Ramos (cell line): ENCODE results near the gene SEC22C.

ENCODE experiments used
- in situ Hi-C: fragments of 300-500 bp; cut with MboI; formaldehyde crosslinking; loops from one replicate; pipeline ENCODE4 v1.14.3; 2022; ENCODE audit warnings: low sequenced_read_pairs; ENCODE audit not compliant: unreplicated experiment

SEC22C gene

DNA sequence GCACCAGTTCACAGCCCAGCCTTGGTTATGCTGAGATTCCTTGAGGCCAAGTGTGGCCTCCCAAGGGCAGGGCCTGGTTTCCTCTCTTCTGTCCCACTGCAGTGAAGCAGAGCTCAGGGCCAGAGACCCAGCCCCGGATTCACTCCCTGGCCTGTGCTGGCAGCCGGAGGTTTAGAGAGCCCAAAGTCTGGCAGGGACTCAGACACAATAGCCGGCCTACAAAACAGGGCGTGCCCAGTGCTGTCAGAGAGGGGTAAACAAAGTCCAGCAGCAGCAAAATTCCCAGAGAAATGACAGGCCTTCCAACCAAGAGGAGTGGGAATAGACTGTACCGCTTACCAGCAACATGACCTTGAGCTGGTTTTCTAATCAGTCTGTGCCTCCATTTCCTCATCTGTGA is 65.3 kb downstream of the SEC22C start:
- in situ Hi-C loops, result no loop called here

DNA sequence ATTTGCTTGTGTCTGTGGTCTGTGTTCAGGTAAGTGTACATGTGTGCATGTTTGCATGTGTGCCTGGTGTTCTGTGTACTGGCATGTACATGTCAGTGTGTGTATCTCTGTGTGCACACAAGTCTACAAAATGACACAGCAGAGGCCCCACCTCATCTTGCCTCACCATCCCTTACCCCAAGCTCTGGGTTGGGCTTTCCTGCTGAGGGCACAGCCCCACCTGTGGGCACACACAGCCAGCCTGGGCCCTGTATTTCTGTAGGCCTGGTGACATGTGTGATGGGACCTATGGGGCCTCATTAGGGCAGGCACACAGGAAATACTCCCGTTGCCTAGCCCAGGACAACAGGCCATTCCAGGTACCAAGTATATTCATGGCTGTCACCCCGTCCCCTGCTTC is 65.8 kb downstream of the SEC22C start:
- in situ Hi-C loops, result no loop called here

DNA sequence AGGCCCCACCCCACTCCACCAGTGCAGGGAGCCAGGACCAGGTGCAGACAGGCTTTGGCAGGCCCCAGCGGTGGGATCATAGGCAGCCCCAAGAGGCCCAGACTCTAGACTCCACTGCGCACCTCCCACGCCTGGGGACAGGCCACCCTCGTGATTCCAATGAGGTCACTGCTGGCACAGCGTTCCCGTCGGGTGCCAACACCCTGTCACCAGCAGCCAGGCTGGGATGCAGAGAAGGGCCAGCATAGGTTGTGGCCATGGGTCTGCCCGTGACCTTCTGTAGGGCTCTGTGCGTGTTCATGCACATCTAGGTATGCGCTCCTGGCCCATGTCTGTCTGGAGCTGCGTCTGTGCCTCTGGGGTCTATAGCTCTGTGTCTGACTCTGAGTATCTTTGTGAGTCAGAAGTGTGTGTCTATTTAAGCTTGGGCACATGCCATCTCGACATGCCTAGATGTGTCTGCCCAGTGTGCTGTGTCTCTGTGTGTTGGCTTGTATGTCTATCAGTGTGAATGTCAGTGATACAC is 66.3 kb downstream of the SEC22C start:
- in situ Hi-C loops, result no loop called here

DNA sequence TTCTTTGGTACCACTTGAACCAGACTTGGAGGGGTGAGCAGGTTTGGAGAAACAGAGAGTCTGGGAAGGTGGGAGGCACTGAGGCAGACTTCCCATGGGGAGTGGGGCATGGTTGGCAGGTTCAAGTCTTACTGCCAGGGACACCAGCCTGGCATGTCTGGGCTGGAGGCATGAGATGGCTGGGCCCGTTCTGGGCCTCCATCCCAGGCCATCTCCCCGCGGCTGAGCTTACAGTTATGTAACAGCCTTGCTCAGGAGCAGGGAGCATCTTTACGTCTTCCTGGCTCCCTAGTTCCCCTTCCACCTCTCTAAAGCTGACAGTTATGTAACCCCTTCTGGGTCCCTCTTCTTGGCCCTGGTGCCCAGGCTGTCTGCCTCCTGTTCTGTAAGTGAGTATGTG is 66.9 kb downstream of the SEC22C start:
- in situ Hi-C loops, result no loop called here

DNA sequence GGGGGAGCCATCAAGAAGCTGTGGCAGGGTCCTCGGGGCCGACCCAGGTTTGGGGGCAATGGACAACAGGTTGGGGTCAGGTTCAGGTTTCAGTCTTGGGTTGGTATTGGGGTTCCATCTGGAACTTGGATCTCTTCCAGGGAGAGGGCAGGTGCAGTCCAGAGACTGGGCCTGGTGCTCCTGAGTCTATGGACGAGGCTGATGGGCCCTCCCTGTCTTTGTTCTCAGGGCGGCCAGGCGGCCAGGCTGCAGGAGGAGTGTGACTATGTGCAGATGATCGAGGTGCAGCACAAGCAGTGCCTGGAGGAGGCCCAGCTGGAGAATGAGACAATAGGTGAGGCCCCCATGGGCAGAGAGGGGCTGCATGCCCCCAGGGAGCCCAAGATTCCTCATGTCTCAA is 68.2 kb downstream of the SEC22C start:
- in situ Hi-C loops, result no loop called here

DNA sequence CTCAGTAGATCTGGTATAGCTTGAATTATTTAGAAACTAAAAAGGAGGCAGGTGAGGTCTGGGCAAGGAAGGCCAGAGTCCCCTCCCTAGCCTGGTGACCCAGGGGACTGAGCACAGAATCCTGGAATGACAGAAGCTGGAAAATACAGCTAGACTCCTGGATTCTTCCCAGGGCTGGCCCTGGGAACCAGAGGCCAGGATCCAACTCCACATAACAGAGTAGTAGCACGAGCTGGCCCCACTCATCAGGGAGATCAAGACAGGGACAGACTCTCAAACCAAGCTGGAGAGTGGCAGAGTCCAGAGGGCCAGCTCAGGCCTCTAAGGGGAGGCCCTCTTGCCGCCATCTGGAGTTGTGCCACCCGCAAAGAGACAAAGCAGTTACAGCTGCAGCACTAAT is 68.6 kb downstream of the SEC22C start:
- in situ Hi-C loops, result no loop called here

DNA sequence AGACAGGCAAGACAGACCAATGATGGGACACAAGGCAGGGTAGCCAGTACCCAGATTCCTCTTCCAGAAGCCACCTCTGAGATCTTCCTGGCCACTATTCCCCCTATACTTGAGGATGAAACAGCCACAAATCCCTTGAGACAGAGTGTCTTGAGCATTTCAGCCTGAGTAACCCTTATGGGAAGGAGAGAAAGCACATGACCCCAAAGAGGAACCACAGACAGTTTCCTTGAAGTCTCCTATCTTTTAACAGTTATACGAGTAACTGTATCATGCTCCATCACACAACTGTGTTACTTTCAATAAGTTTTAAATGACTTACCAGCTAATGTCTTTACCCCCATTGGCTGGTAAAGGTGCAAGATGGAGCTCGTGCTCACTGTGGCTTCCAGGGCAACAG is 70.0 kb downstream of the SEC22C start:
- in situ Hi-C loops, result no loop called here

DNA sequence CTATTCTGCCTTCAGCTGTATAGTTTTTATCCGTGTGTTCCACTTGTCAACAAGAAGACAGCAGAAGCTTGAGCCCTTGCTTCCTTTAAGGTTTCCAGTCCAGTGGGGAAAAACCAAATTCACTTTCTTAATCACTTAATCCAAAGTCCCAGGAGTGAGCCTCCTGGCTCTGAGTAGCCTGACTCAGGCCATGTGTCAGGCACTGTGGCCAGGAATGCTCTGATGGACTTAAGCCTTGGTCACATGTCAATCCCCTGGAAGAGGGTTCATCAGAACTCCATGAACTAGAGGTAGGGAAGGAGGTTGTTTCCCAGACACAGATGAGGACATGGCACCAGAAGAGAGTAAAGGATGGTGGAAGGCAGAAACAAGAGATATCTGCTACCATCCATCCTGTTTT is 70.6 kb downstream of the SEC22C start:
- in situ Hi-C loops, result no loop called here

DNA sequence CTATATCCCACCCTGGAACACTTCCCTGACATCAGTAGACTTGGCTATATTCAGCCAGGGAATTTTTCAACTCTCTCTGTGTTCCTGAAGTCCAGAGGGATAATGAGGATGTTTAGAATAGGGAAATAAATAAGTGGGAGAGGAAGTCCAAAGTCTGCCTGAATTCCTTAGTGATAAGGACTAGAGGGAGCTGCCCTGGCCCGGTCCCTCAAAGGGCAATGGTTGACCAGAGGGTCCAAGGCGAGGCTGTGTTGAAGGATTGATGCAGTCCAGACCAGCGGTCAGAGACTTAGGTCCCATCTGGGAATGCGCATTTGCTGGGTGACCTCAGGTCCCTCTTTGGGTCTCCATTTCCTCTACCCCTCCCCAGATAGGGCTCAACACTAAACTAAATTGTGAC is 71.4 kb downstream of the SEC22C start:
- in situ Hi-C loops, result no loop called here

DNA sequence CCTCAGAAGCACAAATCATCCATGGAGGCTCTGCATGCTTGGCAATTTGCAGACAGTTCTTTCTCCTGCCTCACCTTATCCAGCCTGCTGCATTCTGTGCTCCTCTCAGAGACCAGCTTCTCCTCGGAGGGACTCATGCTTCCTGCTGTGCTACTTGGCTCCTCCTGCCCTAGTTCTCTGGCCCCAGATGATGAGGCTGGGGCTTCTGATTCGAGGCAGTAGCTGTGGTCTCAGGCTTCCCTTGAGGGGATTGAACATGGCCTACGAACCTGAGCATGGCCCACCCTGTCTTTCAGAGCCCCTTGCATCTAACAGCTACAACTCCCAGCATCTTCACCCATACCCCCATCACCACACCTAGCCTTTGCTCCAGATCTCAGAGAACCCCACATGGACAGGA is 72.7 kb downstream of the SEC22C start:
- in situ Hi-C loops, result no loop called here

DNA sequence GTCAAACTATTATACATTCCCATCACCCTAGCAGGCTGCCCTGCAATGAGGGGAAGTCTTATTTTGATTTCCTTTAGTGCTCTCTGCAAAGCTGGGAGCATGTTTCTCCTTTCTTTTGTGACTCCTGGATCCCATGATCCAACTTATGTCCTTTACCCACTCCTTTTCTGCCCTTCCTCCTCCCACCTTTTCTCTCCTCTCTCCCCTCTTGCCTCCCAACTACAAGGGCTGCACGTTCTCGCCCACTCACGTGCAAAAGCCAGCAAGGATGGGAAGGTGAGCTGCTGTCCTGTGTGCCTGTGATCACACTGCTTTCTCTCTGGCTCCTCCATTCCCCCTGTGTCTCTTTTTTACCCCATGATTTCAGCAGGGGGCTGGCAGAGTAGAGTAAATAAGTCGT is 73.2 kb downstream of the SEC22C start:
- in situ Hi-C loops, result no loop called here

DNA sequence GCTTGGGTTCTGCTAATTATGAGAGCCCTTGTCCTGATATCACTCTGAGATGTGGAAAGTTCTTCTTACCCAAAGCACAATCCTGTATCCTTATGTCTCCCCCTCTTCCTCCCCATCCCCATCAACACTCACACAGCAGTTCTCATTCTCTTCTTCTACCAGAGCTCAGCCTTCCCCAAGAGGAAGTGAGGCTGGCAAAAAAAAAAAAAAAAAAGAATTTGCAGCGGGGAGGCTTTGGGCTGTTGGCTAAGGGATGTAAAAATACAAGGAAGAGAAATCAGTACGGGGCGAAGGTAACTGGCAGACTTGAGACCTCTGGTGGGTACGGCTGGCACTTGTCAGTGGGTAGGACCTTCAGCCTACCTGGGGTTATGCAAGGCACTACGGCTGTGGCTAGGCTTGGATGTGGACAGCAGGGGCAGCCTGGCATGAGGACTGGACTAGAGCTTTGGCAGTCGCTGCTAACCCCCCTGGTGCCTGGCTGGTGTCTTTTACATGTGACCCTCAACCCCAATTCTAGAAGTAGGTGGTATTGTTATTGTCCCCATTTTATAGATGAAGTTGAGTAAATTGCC is 73.9 kb downstream of the SEC22C start:
- in situ Hi-C loops, result no loop called here

DNA sequence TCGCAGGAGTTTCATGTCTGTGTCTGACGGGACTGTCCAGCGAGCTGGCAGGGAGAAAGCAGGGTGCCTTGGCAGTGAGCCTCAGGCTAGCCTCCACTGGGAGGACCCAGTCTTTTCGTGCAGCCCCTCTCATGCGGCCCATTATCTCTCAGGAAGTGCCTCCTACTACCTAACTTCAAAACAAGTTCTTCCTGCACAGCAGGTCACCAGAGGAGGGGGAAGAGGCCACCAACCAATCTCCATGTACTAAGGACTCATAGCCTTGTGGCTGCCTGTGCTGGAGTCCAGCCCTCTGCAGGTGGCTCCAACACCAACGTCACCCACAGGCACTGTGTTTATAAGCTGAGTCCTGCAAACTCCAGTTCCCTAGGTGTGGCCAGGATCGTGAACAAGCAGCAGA is 74.5 kb downstream of the SEC22C start:
- in situ Hi-C loops, result no loop called here

DNA sequence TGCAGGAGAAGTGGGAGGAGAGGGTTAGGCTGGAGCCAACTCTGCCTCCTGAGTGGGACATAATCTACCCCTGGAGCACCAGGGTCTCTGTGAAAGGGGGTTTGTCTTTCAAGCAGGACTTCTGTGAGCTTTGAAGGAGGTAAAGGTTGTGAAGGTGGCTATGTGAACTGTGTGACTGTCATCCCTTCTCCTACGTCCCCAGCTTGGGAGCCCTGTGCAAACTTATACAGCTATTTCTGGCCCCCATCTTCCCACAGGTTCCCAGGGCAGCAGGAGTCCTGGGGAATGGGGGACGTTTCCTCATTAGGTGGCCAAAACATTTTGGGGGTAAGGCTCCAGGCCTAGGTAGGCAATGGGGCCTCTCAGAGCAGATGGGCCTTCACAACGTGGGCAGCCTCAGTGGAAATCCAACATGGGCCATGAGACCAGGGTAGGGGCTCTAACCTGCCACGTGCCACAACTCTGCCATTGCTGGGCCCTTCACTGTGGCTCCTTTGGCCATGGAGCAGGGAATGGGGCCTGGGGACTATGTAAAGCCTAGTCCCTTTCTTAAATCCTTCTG is 75.8 kb downstream of the SEC22C start:
- in situ Hi-C loops, result no loop called here

DNA sequence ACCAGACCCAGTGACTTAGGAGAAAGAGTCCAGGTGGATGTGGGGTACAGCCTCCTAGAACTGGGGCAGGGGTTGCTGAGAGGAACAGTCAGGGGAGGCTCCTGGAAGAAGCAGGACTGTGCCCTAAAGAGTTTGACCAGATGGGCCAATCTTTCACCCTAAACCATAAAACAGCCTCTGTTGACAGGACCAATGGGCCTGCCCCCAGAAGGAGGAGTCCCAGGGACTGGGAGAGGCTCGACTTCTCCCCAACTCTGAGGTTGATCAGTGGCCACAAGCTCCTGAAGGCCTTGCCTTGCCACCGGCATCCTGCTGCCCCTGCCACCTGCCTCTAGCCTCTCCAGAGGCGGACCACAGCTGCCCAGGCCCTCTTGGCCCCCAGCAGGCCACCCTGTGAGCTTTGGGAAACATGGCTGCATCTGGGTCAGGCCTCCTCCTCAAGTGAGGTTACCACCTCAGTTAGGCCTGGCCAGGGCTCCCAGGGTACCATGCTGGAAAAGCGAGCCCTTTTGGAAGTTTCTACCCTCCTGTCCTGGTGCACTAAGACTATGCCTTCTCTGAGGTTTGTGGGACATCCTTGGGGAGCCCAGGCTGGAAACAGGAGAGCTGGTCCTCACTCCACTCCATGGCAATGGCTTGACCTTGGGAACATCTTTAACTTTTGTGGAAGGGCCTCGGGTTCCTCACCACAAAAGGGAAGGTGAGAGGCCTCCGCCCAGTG is 76.5 kb downstream of the SEC22C start:
- in situ Hi-C loops, result no loop called here

DNA sequence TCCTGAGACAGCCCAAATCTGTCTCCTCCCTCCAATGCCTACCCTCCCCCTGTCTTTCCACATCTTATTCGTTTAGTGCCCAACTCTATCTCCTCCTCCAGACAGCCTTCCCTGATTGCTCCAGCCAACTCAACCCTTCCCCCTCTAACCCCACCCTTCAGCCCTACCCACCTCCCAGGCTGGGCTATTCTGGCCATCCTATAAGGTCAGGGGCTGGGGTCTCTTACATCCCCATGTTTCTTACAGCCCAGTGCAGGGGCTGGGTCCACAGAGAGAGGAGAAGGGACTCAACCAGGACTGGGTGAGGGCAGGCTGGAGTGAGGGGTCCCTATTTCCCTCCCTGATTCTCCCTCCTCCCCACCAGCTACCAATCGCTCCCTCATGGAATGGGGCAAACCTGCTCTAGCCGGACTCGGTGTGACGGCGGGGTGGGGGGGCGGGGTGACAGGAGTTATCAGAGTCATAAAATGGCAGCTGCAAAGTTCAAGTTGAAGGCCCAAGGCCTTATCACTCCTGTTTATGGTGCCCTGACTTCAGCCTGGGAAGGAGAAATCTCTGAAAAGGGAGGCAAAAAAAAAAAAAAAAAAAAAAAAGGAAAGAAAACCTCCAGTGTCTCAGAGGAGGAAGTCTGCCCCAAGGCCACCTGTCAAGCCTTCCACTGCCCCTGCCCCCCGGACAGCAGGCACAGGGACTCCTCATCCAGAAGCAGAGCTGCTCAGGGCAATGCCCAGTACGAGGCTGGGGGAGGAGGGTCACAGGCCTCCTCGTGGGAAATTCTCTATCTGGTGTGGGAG is 77.2 kb downstream of the SEC22C start:
- in situ Hi-C loops, result no loop called here

DNA sequence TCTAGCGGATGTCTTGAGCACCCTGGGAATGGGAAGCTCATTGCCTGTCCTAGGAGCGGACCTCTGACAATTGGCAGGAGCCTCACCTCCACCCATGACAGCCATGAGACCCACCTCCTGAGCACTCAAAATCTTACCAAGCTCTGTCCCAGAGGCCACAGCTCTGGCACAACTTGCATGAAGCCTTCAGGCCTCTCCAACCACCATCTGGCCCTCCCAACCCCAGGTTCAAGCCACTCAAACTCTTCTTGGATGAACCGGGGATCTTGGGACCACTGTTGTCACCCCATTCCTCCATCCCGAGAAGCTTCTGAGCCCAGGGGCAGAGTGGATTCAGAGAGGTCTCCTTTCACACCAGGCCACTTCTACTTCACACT is 77.8 kb downstream of the SEC22C start:
- in situ Hi-C loops, result no loop called here

DNA sequence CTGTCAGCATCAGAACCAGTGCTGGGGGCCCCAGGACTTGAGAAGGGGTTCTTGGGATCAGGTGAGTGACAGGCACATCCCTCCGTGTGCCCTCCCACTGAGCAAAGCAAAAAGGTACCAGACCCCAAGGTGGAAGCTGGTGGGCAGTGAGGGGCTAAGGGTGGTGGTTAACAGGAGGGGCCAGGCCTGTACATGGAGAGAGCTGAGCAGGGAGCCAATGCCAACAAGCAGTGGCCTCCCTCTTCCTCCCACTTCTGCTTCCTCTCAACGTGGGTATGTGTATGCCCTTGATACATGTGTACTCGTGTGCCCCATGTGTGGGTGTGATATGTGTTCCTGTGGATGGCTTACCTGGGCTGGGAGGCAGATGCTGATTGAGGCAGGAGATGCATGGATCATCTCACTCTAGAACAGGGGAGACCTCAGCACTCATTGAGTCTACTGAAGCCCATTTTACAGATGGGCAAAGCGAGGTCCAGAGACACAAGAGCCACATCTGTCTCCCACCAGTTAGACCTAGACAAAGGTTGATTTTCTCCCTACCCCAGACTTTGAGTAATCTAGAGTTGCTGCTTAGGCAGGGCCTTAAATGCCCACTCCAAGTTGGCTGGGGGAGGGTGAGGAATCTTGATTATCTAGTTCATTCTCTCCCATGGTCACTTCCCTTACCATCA is 78.4 kb downstream of the SEC22C start:
- in situ Hi-C loops, result no loop called here

DNA sequence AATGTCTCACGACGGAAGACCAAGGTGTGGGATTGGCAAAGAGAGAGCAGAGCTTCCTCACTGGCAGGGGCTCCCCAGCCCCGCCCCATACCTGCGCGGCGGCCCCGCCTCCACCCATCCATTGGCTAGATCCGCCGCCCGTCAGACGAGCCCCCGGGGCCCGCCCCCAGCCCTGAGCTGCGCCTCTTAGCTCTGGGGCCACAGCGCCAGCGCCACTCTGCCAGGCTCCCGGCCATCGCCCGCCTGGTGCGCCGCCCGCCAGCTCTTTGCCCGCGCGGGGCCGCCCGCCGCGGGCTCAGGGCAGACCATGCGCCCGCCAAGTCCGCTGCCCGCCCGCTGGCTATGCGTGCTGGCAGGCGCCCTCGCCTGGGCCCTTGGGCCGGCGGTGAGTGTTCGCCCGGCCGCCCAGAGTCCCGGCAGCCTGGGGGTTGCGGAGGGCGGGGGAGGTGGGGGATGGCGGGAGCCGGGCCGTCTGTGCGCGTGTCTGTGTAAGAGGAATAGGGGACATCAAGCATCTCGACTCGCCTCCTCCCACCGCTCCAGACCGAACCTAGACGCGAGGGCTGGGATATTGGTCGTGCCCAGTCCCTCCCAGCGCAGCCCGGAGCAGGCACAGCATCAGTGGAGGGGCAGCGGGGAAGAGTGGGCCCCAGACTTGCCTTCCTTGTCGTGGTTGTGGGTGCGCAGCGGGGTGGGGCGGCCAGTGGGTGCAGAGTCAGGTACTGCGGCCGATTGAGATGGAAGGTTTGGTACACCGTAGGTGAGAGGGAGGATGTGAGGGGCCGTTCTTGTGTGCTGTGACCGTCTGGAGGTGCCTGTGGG is 79.1 kb downstream of the SEC22C start, which contains the start of gene VIPR1:
Gene VIPR1, plus strand, starts transcription at position 215 of the 822 bp plus-strand sequence. Its CDS starts 93 bp downstream, at position 308.
- in situ Hi-C loops, result no loop called here
